KOPT-K1 (cell line): ENCODE measurements around the gene ASB5.
"Not testable (repeated sequence)": the region's sequence is repeated elsewhere in the genome, so short reads cannot be mapped to it uniquely, and the experiment has no call there.

ENCODE experiments used
- H3K27ac ChIP-seq: fragments of 200-600 bp; sonication (generic); 2 replicates; pipeline ENCODE4 v1.5.1; 2016; ENCODE audit warnings: antibody characterized with exemption, mild to moderate bottlenecking, low read depth, low read length; ENCODE audit not compliant: poor library complexity, severe bottlenecking
- H3K36me3 ChIP-seq: fragments of 200-600 bp; sonication (generic); 2 replicates; pipeline ENCODE4 v1.5.1; 2017; ENCODE audit warnings: antibody characterized with exemption, mild to moderate bottlenecking, low read length, moderate library complexity; ENCODE audit not compliant: insufficient read depth
- H3K9me3 ChIP-seq: fragments of 200-600 bp; sonication (generic); 2 replicates; pipeline ENCODE4 v1.5.1; 2017; ENCODE audit warnings: antibody characterized with exemption, low read length, mild to moderate bottlenecking; ENCODE audit not compliant: insufficient read depth, poor library complexity, severe bottlenecking

The ASB5 gene

GRCh38 chr4:176291748-176292147, 22.7 kb upstream of the ASB5 start:
- Histone ChIP-seq H3K36me3 (no peaks in the 10 kb centered on the region), H3K9me3 (no peaks in the 10 kb centered on the region), H3K27ac (no peak overlapping the region)

- no peaks in the 10 kb centered on the region for H3K36me3 ChIP-seq
- no peak overlapping the region for H3K27ac ChIP-seq
These were observed 21.5 kb upstream of the ASB5 start for GRCh38 chr4:176290520-176290919.

GRCh38 chr4:176289561-176289960, 20.5 kb upstream of the ASB5 start:
- no peaks in the 10 kb centered on the region for H3K9me3 ChIP-seq
- no peaks in the 10 kb centered on the region for H3K36me3 ChIP-seq
- no peak overlapping the region for H3K27ac ChIP-seq

More at GRCh38 chr4:176290520-176290919, 21.5 kb upstream of the ASB5 start:
- no peaks in the 10 kb centered on the region for H3K9me3 ChIP-seq

- Histone ChIP-seq H3K9me3 (no peaks in the 10 kb centered on the region), H3K27ac (no peak overlapping the region), H3K36me3 (no peaks in the 10 kb centered on the region)
These were observed 19.0 kb upstream of the ASB5 start for GRCh38 chr4:176288020-176288419.

- no peaks in the 10 kb centered on the region for H3K36me3 ChIP-seq
- no peaks in the 10 kb centered on the region for H3K9me3 ChIP-seq
- H3K27ac ChIP-seq = no peak overlapping the region
These were observed 18.5 kb upstream of the ASB5 start for GRCh38 chr4:176287546-176287945.

DNA sequence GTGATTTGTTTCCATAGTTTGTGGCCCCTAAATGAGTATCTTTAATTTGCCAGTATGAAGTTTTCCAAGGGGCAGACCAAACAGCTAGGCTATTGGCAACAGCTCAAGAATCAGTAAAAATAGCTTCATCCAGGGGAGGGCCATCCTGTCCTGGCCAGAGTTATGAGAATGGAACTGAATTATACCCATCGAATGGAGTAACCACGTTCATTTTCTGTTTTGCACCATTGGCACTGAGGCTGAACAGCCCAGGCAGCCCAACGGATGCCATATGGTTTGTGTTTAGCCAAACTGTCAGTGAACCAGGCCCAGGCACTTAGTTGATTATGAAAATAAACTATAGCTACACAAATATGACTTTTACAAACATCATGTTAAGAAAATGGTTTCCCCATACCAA, 17.7 kb upstream of the ASB5 start:
- Histone ChIP-seq H3K27ac (no peak overlapping the region), H3K9me3 (no peaks in the 10 kb centered on the region), H3K36me3 (no peaks in the 10 kb centered on the region)

DNA sequence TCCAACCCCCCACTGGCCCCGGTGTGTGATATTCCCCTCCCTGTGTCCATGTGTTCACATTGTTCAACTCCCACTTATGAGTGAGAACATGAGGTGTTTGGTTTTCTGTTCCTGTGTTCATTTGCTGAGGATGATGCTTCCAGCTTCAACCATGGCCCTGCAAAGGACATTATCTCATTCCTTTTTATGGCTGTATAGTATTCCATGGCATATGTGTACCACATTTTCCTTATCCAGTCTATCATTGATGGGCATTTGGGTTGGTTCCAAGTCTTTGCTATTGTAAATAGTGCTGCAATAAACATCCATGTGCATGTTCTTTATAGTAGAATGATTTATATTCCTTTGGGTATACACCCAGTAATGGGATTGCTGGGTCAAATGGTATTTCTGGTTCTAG, 10.5 kb upstream of the ASB5 start:
- H3K27ac ChIP-seq, H3K9me3 ChIP-seq, H3K36me3 ChIP-seq: not testable (repeated sequence)

DNA sequence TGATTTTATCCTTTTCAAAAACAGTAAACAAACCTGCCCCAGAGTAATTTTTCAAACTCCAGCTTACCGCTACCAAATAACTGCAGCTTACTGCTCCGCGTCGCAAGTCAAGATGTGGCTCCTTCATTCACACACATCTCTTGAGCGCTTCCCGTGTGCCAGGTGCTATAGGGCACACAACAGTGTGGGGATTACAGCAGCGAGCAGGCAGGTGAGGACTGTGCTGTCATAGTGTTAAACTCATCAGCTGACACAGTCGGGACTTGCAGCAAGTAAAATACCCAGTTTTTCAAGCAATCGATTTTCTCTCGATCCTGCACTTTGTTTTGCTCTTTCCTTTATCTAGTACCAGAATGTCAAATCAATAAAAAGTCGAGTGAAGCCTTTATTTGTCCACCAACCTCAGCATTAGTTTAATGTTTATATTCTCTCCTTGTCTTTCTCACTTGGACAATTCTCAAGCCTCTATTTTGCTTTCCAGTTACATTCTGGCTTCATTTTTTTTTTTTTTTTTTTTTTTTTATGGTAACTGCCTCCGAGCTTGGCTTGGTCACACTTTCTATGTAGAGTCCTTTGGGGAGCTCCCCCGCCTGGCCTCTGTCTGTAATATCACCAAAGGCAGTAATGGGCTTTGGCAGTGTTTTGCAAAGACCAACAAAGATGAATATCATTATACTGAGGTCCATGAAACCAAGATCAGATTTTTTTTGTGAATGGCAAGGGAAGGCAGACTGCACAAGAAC, 8.3 kb upstream of the ASB5 start:
- Histone ChIP-seq H3K36me3 (no peaks in the 10 kb centered on the region), H3K27ac (no peak overlapping the region)

GRCh38 chr4:176276710-176277109, 7.7 kb upstream of the ASB5 start:
- Histone ChIP-seq H3K27ac (no peak overlapping the region), H3K36me3 (no peaks in the 10 kb centered on the region), H3K9me3 (no peaks in the 10 kb centered on the region)

More for the DNA sequence above, 8.3 kb upstream of the ASB5 start:
- H3K9me3 ChIP-seq = no peaks in the 10 kb centered on the region

DNA sequence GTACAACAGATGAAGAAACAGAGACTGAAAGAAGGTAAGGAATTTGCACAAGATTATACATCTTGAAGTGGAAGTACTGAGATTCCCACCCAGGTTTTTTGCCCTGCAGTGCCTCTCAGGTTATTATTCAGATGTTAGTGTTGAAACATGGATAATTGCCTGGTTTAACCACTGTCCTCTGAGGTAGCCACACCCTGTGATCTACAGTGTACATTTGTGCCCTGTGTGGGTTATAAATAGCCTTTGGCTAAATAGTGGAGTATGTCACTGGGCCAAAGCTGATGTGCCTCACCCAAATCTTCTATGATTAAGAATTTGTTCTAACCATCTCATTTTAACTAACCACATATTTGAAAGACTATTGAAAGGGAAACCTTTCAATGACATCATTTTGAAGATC, 5.4 kb upstream of the ASB5 start:
- H3K9me3 ChIP-seq = no peaks in the 10 kb centered on the region
- no peaks in the 10 kb centered on the region for H3K36me3 ChIP-seq
- no peak overlapping the region for H3K27ac ChIP-seq

- H3K36me3 ChIP-seq = no peaks in the 10 kb centered on the region
- H3K9me3 ChIP-seq = no peaks in the 10 kb centered on the region
- H3K27ac ChIP-seq = no peak overlapping the region
These were observed 4.7 kb upstream of the ASB5 start for GRCh38 chr4:176273736-176274135.

DNA sequence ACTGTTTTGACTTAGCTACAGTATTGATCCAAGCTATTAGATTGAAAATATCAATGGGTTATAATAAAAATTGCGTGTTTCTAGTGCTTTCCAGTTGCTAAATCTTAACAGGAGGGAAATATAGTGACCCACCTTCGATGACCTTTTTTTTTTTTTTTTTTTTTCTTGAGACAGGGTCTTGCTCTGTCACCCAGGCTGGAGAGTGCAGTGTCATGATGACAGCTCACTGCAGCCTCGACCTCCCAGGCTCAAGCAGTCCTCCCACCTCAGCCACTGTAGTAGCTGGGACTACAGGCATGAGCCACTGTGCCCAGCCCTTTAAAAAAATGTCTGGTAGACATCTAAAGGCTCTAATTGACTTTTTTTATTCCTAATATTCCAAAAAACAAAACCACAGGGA, 3.8 kb upstream of the ASB5 start:
- no peaks in the 10 kb centered on the region for H3K36me3 ChIP-seq
- no peak overlapping the region for H3K27ac ChIP-seq
- H3K9me3 ChIP-seq = no peaks in the 10 kb centered on the region

DNA sequence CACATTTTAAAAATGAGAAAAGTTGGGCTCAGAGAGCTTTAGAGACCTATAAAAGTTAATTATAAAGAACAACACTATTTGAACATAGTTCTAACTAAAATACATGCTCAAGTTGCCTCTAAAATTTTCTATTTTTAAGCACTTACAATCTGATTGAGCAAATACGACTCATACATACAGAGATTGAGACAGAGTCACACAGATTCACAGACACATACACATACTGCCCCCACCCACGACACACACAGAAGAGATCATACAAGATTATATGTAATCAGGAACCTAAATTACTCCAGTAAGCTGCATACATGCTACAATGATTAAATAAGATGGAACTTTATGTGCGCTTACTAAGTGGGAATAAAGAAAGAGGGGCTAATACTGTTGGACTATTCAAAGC, 2.7 kb upstream of the ASB5 start:
- H3K27ac ChIP-seq = no peak overlapping the region
- no peaks in the 10 kb centered on the region for H3K36me3 ChIP-seq
- no peaks in the 10 kb centered on the region for H3K9me3 ChIP-seq

DNA sequence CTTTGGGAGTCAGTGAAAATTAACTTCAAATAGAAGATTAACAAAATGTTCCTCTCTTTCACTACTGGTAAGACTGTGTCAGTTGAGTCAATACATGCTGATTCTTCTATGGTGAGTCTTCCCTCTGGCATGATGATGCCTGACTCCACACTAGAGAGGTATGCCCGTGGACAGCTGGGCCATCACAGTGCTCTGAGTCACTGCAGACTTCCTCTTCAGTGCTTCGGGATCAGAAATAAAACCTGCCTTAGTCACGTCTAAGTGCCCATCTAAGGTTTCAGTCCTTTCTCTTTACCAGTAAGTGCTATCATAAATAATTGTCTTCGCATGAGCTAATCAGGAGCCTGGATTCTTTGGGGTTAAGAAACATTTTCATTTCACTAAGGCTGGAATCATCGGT, 1.6 kb upstream of the ASB5 start:
- Histone ChIP-seq H3K27ac (no peak overlapping the region), H3K36me3 (no peaks in the 10 kb centered on the region), H3K9me3 (no peaks in the 10 kb centered on the region)

- Histone ChIP-seq H3K36me3 (no peaks in the 10 kb centered on the region), H3K27ac (no peak overlapping the region), H3K9me3 (no peaks in the 10 kb centered on the region)
These were observed 3.0 kb downstream of the ASB5 start for GRCh38 chr4:176266026-176266425.

GRCh38 chr4:176262243-176262642, 6.8 kb downstream of the ASB5 start:
- H3K36me3 ChIP-seq = no peaks in the 10 kb centered on the region
- no peak overlapping the region for H3K27ac ChIP-seq
- H3K9me3 ChIP-seq = no peaks in the 10 kb centered on the region
